ENCODE data around the gene DAZAP1.

DAZAP1 gene

GRCh38 chr19:1384085-1384462 lies 23.3 kb upstream of the DAZAP1 start:
- no peak for DNase-seq (ENCODE audit: extremely low read depth, low read depth)
- TF ChIP-seq CTCF (IDR thresholded peaks at IDR 0.05; ENCODE audit: low read depth, low read length, missing control alignments): no peak
- H3K4me3 ChIP-seq (replicated peaks; ENCODE audit: low read depth, low read length): peak overlapping the region; percentile 98

DNA sequence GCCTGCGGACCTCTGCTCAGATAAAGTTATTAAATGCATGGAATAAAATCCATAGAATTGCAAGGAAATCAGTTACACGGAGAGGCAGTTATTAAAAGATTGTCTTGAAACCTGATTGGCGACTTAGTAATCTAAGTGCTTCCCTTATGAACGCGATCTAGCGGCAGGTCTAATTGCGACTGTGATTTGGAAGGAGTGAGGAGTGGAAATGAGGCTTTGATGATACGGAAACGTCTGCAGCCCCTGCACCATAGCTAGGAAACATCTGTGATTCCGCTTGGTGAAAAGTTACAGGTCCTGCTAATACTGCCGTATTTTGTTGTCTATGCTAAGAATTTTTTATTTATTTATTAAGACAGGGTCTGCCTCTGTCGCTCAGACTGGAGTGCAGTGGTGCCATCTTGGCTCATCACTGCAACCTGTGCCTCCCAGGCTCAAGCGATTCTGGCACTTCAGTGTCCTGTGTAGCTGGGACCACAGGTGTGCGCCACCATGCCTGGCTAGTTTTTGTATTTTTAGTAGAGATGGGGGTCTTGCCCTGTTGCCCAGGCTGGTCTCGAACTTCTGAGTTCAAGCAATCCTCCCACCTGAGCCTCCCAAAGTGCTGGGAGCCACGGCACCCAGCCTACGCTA lies 22.8 kb upstream of the DAZAP1 start:
- DNase-seq (ENCODE audit: extremely low read depth, low read depth): no peak
- TF ChIP-seq CTCF (IDR thresholded peaks at IDR 0.05; ENCODE audit: low read depth, low read length, missing control alignments): no peak
- peak overlapping the region; percentile 98 for H3K4me3 ChIP-seq (replicated peaks; ENCODE audit: low read depth, low read length)

DNA sequence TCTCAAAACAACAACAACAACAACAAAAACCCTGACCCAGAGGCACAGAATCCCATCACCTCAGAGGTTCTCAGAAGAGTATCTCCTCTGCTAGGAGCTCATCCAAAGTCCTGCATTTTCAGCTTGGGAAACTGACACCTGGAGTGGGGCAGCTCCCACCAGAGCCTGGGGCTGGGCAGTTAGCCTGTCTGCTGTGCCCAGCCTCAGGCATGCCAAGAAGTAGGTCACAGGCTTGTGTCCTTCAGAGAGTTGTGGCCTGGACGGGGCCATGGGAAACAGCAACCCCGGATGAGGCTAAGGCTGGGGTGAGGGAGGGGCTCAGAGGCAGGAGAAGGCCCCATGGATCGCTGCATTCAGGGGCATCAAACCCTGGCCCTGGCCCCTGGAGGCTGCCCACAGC lies 21.6 kb upstream of the DAZAP1 start:
- H3K4me3 ChIP-seq (replicated peaks; ENCODE audit: low read depth, low read length): no peak overlapping the region
- no peak for DNase-seq (ENCODE audit: extremely low read depth, low read depth)
- TF ChIP-seq CTCF (IDR thresholded peaks at IDR 0.05; ENCODE audit: low read depth, low read length, missing control alignments): no peak

DNA sequence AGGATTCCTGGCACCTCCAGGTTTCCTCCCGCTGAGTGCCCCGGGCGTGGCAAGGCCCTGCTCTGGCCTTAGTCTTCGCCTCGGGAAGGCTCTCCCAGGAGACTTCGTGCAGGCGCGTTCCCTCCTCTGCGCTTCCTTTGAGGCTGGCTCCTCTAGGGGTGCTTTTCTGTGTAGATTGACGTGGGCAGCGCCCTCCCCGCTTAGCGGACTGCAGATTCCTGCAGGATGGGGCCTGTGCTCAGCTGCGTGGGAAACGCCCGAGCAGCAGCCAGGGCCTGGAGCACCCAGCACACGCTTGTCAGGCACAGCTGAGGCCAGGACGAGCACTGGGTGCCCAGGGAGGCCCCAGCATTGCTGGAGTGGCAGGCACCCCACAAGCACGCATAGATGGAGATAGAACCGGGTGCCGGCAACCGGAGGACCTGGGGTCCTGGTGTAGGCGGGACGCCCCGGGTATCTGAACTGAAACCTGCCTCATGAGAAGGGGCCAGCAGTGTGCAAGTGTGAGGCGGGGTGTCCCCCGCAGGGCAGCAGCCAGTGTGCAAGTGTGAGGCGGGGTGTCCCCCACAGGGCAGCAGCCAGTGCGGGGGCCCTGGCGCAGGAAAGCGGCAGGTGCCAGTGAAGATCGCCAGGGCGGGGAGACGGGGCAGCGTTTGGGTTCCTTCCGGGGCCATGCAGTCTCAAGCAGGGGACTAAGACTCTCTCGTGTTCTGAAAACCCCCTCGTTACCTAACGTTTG lies 20.3 kb upstream of the DAZAP1 start:
- no peak for DNase-seq (ENCODE audit: extremely low read depth, low read depth)
- no peak overlapping the region for H3K4me3 ChIP-seq (replicated peaks; ENCODE audit: low read depth, low read length)
- TF ChIP-seq CTCF (IDR thresholded peaks at IDR 0.05; ENCODE audit: low read depth, low read length, missing control alignments): no peak

DNA sequence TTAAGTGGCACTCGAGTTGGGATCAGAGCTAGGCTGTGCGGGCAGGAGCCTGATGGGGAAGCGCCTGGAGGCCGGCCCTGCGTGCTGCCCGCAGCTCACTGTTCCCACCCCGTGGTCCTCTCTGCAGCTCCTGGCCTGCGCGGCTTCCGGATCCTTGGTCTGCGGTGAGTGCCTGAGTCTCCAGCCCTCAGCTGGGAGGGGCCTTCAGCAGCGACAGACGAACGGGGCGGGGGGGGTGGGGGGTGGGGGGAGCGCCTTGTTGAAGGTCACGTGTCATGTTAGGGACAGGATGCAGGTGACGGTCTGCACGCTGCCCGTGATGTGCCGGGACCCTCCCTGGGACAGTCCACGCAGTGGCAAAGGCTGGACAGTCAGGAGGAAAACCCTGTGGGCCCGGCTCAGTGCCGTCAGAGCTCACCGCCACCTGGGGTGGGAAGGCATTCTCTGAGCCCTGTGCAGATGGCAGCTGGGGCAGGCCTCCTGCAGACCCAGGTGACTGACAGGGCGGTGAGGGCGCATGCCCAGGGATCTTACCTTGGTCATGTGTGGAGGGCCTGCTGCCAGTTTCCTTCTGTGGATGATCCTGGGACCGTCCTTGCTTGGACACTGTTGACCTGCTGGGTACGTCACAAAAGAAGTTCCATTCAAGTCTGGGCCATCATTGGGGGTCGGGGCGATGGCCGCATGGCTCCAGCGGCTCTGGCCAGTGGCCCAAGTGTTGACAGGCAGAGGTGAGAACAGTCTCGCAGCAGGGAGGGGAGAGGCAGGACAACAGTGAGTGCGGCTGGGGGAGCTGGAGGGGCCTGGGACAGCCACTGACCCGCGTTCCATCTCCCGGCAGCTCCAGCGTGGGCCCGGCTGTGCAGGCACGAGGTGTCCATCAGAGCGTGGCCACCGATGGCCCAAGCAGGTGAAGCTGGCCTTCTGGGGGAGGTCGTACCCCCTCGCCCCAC lies 19.4 kb upstream of the DAZAP1 start:
- no peak for TF ChIP-seq CTCF (IDR thresholded peaks at IDR 0.05; ENCODE audit: low read depth, low read length, missing control alignments)
- no peak overlapping the region for H3K4me3 ChIP-seq (replicated peaks; ENCODE audit: low read depth, low read length)
- no peak for DNase-seq (ENCODE audit: extremely low read depth, low read depth)

- DNase-seq (ENCODE audit: extremely low read depth, low read depth): no peak
- no peak for TF ChIP-seq CTCF (IDR thresholded peaks at IDR 0.05; ENCODE audit: low read depth, low read length, missing control alignments)
- H3K4me3 ChIP-seq (replicated peaks; ENCODE audit: low read depth, low read length): no peak overlapping the region
Measured at GRCh38 chr19:1388637-1389026, 18.8 kb upstream of the DAZAP1 start.

All from HFF-Myc (cell line).